ENCODE results near the gene PTGER2.

DNA sequence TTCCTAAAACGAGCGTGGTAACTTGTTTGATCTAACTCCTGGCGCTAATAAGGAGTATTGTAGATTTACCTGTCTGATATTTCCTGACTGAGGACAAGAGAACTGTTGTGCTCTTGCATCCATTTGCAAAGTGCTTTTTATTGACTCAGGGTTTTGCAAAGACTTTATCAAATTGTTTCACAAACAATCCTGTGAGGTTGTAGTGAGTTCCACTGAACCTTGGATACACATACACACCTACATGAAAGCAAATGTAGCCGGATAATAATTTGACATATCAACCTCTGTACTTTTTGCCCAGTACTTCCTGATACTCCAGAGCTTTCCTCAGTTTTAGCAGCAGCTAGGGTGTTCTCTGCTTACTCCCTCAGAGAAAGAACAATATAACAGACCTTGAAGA, 6.7 kb upstream of the PTGER2 start:
- TF ChIP-seq EP300 (IDR thresholded peaks at IDR 0.05) (no peak), CTCF (IDR thresholded peaks at IDR 0.05) (no peak), POLR2A (IDR thresholded peaks at IDR 0.05) (no peak)

All from tibial nerve (tissue), 4 donors.